GM12873 (cell line): ENCODE measurements around the gene SERPINB10.
A peak's percentile ranks its signal among the peaks of the same experiment; 100 is the strongest.

ENCODE experiments used
- CTCF ChIP-seq: IDR thresholded peaks from 2 replicates; pipeline ENCODE4 v1.5.1; 2012; ENCODE audit warnings: low read depth, mild to moderate bottlenecking, moderate library complexity, low read length, control low read depth; ENCODE audit not compliant: insufficient read depth; ENCODE audit errors: missing control alignments

Gene SERPINB10

GRCh38 chr18:63949068-63949737 lies 41.4 kb downstream of the SERPINB10 start, which contains the start of gene HMSD:
TSS of gene HMSD (plus strand) at chr18:63949301. CDS start at chr18:63953456, 4,155 bp downstream.
- TF ChIP-seq CTCF, result peak; percentile 62

- peak; percentile 48 for TF ChIP-seq CTCF
Measured at GRCh38 chr18:63951302-63951705, 43.5 kb downstream of the SERPINB10 start.

GRCh38 chr18:63953811-63954210 lies 46.1 kb downstream of the SERPINB10 start:
- no peak for TF ChIP-seq CTCF

GRCh38 chr18:63956755-63957154 lies 49.0 kb downstream of the SERPINB10 start:
- TF ChIP-seq CTCF, result no peak

GRCh38 chr18:63960891-63961290 lies 53.1 kb downstream of the SERPINB10 start:
- no peak for TF ChIP-seq CTCF

GRCh38 chr18:63961435-63961980 lies 53.8 kb downstream of the SERPINB10 start:
- TF ChIP-seq CTCF, result no peak

- TF ChIP-seq CTCF, result no peak
Measured at GRCh38 chr18:63962137-63962536, 54.4 kb downstream of the SERPINB10 start.
